RPMI7951 (cell line): Measurements from ENCODE around the gene GGCX. TPM values are rescaled to one million over a fixed set of nuclear protein-coding genes. Genes with fewer than 3 reads are reported as not detected.
A peak's percentile ranks its signal among the peaks of the same experiment; 100 is the strongest.

Experiments used
- DNase-seq: peaks from one replicate; pipeline ENCODE4 v3.0.0-alpha.2; 2012; ENCODE audit warnings: low read depth
- total RNA-seq: library from RNA; depleted of rRNA; stranded (reverse); fragments of >200 nt; shearing (Covaris generic); gene quantifications from 2 replicates; pipeline ENCODE4 v1.2.3, GENCODE V29; 2014

Gene GGCX
- total RNA-seq, 1 experiment from 2014 or later, result 52.4 TPM

GRCh38 chr2:85541753-85542457, 19.4 kb downstream of the GGCX start:
- no peak for DNase-seq

DNA sequence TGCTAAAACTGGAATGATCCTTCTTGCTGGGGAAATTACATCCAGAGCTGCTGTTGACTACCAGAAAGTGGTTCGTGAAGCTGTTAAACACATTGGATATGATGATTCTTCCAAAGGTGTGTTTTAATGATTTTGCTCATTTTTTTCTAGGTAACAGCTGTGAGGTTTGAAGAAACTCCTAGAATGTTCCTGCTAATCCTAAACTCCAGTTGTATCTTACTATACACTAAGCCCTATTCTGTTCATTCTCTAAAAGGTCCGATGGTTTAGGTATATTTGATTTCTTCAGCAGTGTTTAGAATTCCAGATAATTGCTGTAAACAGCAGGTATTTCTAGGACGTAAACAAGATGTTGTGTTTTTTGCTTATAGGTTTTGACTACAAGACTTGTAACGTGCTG, 20.0 kb downstream of the GGCX start:
- no peak for DNase-seq

GRCh38 chr2:85540133-85540648, 21.1 kb downstream of the GGCX start:
- no peak for DNase-seq

DNA sequence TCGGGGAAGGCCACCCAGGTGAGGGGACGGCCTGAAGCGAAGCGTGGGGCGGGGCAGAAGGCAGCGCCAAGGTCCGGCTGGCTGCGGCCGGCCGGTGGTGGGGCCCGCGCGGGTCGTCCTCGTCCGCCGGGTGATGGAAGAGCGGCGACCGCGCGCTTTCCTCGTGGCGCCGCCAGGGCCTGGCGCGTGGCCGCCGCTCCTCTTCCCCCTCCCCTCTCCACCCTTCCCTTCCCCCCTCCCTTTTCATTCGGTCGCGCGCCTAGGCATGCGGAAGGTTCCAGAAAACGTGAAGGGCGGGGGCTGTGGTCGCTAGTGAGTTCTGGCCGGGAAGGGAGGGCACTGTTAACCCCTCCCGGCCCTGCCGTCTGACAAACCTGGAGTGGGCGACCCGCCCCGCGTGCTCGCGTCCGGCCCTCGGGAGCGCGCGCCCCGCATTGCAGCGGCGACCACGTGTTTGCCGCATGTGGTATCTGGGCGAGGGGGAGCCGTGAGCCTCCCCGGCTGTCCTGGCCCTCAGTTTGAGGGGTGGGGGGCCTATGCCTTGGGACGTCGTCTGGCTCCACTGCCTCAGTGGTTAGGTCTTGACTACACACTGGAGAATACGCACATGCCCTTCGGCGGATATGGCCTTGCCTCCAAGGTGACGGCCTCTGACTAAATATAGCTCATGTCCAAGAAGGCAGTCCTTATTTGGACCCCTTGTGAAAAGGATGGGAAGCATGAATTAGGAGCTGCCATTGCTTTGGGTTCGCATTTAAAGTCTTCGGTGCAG, 21.7 kb downstream of the GGCX start:
- peak; percentile 70 for DNase-seq

DNA sequence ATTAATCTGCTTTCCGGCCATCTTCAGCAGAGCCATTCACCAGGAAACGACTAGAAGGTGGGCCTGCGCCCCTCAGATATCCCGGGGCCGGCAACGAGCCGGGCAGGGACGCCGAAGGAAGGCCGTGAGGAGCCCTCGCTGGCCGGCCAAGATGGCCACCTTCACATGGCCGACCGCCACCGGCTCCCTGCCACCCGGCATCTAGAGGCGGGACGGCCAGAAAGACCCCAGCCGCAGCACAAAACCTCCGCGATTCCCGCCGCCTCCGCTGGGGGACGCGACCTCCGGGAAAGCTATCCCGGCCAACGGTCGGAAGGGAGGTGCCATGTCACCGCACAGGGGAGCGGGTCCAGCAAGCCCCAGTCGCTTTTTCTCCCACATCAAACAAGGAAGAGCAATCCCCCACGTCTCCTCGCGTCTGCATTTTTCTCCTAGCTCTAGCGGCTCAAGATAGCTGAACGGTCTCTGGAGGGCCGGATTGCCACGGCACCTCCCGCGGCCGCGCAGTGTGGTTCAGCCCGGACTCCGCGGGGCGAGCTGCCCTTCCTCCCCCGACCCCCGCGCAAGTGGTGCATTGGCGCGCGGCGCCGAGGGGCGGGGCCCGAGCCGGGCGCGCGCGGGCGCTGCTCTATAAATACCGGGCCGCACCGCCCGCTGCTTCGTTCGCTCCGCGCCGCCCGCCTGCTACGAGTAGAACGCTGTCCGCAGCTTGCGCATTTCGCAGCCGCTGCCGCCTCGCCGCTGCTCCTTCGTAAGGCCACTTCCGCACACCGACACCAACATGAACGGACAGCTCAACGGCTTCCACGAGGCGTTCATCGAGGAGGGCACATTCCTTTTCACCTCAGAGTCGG, 22.6 kb downstream of the GGCX start, which contains the start of gene MAT2A:
TSS of gene MAT2A (plus strand) at position 662 of the 854 bp plus-strand sequence. CDS start at position 782, 120 bp downstream.
- peak; percentile 89 for DNase-seq

- peak; percentile 53 for DNase-seq
Measured at GRCh38 chr2:85537600-85538506, 23.4 kb downstream of the GGCX start.

- DNase-seq, result peak; percentile 77
Measured at GRCh38 chr2:85536479-85536878, 24.8 kb downstream of the GGCX start.

DNA sequence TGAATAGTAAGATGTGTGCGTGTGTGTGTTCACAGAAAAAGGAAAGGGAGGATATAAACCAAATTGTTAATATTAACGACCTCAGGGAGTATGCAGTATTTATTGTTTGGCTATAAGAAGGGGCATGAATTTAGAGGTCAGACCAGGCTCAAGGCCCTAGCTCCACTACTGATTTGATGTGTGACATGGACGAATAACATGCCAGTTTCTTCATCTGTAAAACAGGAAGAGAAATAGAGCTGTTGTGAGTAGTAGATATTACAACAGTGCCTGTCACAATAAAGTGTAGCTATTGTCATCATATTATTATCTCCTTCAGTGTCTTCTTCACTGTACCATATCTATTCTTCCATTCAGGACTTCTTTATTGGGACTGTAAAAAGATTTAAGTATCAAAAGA, 26.4 kb downstream of the GGCX start:
- DNase-seq, result no peak

GRCh38 chr2:85534099-85534498, 27.2 kb downstream of the GGCX start:
- no peak for DNase-seq

GRCh38 chr2:85531589-85531988, 29.7 kb downstream of the GGCX start:
- DNase-seq, result no peak

- no peak for DNase-seq
Measured at GRCh38 chr2:85529809-85530208, 31.5 kb downstream of the GGCX start.

DNA sequence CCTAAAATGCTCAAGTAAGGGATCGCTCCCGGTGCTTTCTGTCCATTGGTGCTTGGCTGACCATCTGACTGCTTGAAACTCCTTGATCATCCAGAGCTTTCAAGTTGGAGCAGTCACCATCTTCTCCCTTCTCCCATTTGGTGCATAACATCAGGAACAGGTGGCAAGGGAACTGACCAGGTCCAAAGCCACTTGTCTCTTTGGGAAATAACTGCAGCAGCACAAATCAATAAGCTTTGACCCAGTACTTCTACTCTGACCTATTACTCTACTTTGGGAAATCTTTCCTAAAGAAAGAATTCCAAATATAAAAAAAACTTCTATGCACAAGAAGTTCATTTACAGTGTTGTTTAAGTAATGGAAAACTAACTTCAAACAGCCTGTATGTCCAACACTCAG, 32.9 kb downstream of the GGCX start:
- no peak for DNase-seq

- DNase-seq, result no peak
Measured at GRCh38 chr2:85527787-85528186, 33.5 kb downstream of the GGCX start.

DNA sequence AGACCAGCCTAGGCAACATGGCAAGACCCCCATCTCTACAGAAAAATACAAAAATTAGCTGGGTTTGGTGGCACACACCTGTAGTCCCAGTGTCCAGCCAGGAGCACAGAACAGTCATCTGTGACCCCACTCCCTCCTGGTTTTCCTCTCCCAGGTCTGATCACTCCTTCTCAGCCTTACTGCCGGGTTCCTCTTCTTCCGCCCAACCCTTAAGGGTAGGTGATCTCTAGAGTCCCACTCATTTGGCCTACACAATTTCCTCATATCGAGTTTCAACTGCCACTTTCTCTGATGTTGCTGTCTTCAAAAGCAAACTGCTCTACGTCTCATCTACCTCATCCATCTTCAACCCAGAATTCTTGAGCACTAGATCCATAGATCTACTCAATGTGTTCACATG, 35.7 kb downstream of the GGCX start:
- no peak for DNase-seq

- no peak for DNase-seq
Measured at GRCh38 chr2:85525029-85525428, 36.3 kb downstream of the GGCX start.

DNA sequence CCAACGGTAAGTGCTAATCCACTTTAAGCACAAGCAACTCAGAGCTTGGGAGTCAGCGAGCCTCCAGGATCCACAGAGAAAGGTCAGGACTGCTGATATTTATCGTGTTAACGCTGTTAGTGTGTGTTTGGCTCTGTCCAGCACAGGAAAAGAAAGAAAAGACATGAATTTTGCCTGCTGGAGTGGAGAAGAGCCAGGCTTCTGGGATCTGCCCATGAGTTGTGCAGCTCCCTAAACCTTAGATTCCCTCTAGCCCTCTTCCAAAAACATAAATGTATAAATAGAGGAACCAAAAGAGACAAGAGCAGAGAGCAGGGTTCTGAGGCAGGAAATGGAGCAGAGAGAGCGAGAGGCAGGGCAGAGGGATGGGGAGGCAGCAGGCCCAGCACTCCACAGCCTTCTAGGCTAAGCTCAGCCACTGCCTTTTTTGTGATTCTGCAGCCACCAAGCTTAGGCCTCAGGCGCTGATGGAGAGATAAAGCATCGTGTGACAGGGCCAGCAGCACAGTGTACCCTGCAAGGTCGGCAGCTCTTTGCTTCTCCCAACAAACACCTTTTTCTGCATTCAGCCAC, 36.9 kb downstream of the GGCX start:
- peak; percentile 55 for DNase-seq

DNA sequence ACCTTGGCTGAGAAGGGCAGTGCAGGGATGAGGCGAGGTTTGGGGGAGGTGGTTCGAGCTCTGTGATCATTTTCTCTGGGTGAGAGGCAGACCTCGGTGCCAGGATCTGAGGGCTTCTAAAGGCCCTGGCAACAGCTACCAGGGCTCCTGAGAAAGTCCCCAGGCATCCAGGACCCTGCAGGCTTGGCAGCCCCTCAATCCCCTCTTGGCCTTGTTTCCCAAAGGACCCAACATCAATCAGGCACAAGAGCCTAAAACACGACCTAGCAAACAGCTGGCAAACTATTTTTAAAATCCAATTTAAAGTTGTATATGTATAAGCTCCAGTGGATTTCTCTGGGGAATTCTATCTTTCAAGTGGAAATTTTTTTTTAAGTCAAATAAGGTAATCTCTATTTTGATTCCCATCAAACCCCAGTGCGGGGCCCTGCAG, 37.4 kb downstream of the GGCX start:
- DNase-seq, result no peak

DNA sequence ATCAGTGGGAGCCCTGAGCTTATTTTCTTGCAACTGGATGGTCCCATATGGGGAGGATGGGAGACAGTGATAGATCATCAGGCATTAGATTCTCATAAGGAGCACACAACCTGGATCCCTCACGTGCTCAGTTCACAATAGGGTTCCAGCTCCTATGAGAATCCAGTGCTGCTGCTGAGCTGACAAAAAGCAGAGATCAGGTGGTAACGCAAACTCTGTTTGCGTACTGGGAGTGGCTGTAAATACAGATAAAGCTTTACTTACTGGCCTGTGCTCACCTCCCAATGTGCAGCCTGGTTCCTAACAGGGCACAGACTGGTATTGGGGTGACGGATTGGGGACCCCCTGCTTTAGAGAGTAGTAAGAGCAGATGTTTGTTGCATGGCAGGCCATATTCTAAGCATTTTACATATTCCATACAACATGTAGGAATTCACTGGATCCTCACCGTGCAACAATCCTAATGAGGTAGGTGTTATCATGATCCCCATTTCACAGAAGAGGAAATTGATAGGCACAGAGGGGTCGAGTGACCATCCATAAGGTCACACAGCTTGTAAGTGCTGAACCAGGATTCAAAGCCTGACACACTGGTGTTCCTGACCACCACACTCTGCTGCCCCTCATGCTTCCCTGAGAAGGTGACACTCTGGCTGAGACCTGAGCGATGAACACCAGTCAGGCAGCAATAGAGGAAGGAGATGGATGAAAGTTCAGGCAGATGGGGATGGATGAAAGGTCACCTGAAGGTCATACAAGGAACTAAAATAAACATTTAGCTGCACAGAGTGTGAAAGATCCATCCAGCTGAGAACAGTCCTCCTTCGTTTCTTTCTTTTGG, 38.0 kb downstream of the GGCX start:
- no peak for DNase-seq

- DNase-seq, result no peak
Measured at GRCh38 chr2:85522090-85522647, 39.1 kb downstream of the GGCX start.
